Measurements from ENCODE around the gene DNAJC11. TPM values are rescaled to one million over a fixed set of nuclear protein-coding genes. Genes with fewer than 3 reads are reported as not detected.

The DNAJC11 gene
- total RNA-seq, 6 experiments from 2014 or later = 66.6 to 79.5 (median 73.0) TPM

- no peak overlapping the region for H3K4me3 Mint-ChIP-seq
- H3K4me1 Mint-ChIP-seq (ENCODE audit: low read depth) = no peaks in the 10 kb centered on the region
- H3K27me3 Mint-ChIP-seq (ENCODE audit: insufficient read depth) = no peaks in the 10 kb centered on the region
- no peak for DNase-seq
- TF ChIP-seq, protein P1, sequence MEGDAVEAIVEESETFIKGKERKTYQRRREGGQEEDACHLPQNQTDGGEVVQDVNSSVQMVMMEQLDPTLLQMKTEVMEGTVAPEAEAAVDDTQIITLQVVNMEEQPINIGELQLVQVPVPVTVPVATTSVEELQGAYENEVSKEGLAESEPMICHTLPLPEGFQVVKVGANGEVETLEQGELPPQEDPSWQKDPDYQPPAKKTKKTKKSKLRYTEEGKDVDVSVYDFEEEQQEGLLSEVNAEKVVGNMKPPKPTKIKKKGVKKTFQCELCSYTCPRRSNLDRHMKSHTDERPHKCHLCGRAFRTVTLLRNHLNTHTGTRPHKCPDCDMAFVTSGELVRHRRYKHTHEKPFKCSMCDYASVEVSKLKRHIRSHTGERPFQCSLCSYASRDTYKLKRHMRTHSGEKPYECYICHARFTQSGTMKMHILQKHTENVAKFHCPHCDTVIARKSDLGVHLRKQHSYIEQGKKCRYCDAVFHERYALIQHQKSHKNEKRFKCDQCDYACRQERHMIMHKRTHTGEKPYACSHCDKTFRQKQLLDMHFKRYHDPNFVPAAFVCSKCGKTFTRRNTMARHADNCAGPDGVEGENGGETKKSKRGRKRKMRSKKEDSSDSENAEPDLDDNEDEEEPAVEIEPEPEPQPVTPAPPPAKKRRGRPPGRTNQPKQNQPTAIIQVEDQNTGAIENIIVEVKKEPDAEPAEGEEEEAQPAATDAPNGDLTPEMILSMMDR (IDR thresholded peaks at IDR 0.05) = no peak
- no peak overlapping the region for H3K27ac Mint-ChIP-seq
- peaks cover 12% of the 10 kb centered on the region for H3K36me3 Mint-ChIP-seq (ENCODE audit: low read depth)
- H3K9me3 Mint-ChIP-seq = no peaks in the 10 kb centered on the region
Observed at GRCh38 chr1:6593810-6594209, 107.8 kb downstream of the DNAJC11 start.

DNA sequence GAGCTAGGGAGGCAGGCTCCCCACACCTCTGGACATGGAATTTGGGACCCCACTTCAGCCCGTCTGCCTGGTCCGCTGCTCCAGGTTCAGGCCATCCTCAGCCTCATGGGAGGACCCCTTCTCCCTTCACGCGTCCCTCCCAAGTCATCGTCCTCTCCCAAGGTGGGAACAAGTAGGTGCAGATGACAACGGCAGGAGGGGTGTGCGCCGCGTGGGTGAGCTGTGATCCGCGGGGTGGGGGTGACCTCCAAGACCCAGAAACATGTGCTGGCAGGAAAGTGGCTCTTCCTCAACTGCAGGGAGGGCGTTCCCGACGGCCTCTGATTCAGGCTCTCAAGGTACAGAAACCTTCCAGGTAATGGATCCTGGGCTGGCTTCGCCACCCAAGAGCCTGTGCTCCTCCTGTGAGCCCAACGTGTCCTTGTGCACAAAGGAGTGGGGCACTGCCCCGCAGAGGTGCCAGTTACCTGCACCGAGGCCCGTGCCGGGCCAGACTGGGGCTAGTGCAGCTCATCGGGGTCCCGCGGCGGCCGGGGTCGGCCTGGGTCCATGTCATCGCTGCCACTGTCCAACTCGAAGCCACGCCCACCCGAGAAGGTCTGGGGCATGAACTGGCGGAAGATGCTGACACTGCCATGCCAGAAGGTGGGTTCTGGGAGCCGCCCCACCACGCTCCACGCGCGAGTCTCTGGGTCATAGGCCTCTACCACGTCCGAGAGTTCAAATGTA, 108.6 kb downstream of the DNAJC11 start:
- Mint-ChIP-seq H3K27ac (no peak overlapping the region), H3K36me3 (ENCODE audit: low read depth) (peaks cover 12% of the 10 kb centered on the region), H3K4me3 (no peak overlapping the region), H3K9me3 (no peaks in the 10 kb centered on the region), H3K4me1 (ENCODE audit: low read depth) (0 out of 2 replicates have a peak, but pooled peaks cover under 1% of the 10 kb centered on the region), H3K27me3 (ENCODE audit: insufficient read depth) (0 out of 2 replicates have a peak, but pooled peaks cover 2% of the 10 kb centered on the region)
- no peak for DNase-seq
- TF ChIP-seq, protein P1 (IDR thresholded peaks at IDR 0.05) = no peak

GRCh38 chr1:6592441-6592840, 109.2 kb downstream of the DNAJC11 start:
- DNase-seq = no peak
- TF ChIP-seq, protein P1 (IDR thresholded peaks at IDR 0.05) = no peak
- Mint-ChIP-seq H3K4me3 (no peak overlapping the region), H3K9me3 (no peaks in the 10 kb centered on the region), H3K27me3 (ENCODE audit: insufficient read depth) (0 out of 2 replicates have a peak, but pooled peaks cover 4% of the 10 kb centered on the region), H3K27ac (no peak overlapping the region), H3K4me1 (ENCODE audit: low read depth) (0 out of 2 replicates have a peak, but pooled peaks cover 4% of the 10 kb centered on the region), H3K36me3 (ENCODE audit: low read depth) (peaks cover 12% of the 10 kb centered on the region)

GRCh38 chr1:6591644-6592043, 110.0 kb downstream of the DNAJC11 start:
- TF ChIP-seq, protein P1 (IDR thresholded peaks at IDR 0.05) = no peak
- Mint-ChIP-seq H3K36me3 (ENCODE audit: low read depth) (peaks cover 12% of the 10 kb centered on the region), H3K9me3 (no peaks in the 10 kb centered on the region), H3K27me3 (ENCODE audit: insufficient read depth) (0 out of 2 replicates have a peak, but pooled peaks cover 4% of the 10 kb centered on the region), H3K4me3 (no peak overlapping the region), H3K27ac (no peak overlapping the region), H3K4me1 (ENCODE audit: low read depth) (0 out of 2 replicates have a peak, but pooled peaks cover 4% of the 10 kb centered on the region)
- no peak for DNase-seq

DNA sequence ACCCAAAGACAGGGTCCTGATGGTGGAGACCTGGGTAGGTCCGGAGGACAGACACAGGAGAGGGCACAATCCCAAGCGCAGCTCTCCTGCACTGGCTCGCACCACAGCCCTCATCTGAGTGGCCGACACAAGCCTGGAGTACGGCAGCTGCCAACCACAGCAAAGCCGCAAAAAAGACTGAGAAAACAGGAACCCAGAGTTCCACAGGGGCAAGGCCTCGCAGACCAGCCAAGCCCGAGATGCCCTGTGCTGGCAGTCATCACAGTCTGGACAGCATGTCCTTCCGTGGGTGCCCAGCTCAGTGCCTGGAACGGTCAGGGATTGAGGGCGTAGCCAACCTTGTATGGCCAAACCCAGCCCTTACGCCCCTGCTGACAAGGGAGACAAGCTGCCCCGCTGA, 110.4 kb downstream of the DNAJC11 start:
- Mint-ChIP-seq H3K27ac (no peak overlapping the region), H3K27me3 (ENCODE audit: insufficient read depth) (0 out of 2 replicates have a peak, but pooled peaks cover 4% of the 10 kb centered on the region), H3K4me1 (ENCODE audit: low read depth) (0 out of 2 replicates have a peak, but pooled peaks cover 4% of the 10 kb centered on the region), H3K36me3 (ENCODE audit: low read depth) (peaks cover 9% of the 10 kb centered on the region), H3K9me3 (no peaks in the 10 kb centered on the region), H3K4me3 (no peak overlapping the region)
- DNase-seq = no peak
- TF ChIP-seq, protein P1 (IDR thresholded peaks at IDR 0.05) = no peak

Measured in HFFc6 (cell line).